Measurements from ENCODE around the gene MRO. TPM values are rescaled to one million over a fixed set of nuclear protein-coding genes. Genes with fewer than 3 reads are reported as not detected.

The MRO gene
- polyA plus RNA-seq, 2 of the 4 experiments (the other 2 are of a cell fraction), result 0.31 to 0.39 TPM

GRCh38 chr18:50849419-50849821 lies 29.6 kb upstream of the MRO start:
- Histone ChIP-seq H3K4me2 (no peak overlapping the region), H3K4me3 (no peak overlapping the region), H3K27ac (peak overlapping the region in 1 of 2 experiments; percentile 54; a peak in 4 of 6 replicates), H3K9me3 (no peaks in the 10 kb centered on the region), H3K4me1 (peaks cover 41% of the 10 kb centered on the region)
- ChIA-PET CTCF (no interaction called here), POLR2A (no interaction called here)
- no peak for FAIRE-seq
- no peak for DNase-seq (ENCODE audit: low read depth in 1 of 2, low spot score in 1 of 2)
- no peak for ATAC-seq
- WGBS (ENCODE audit: missing lambda C conversion rate), result 80% methylated on average over 3 of the region's 3 CpGs
- TF ChIP-seq CBX2 (IDR thresholded peaks at IDR 0.05; ENCODE audit: borderline replicate concordance, low read depth) (no peak), CHD4 (IDR thresholded peaks at IDR 0.05; ENCODE audit: borderline replicate concordance) (no peak), ZFP36 (IDR thresholded peaks at IDR 0.05; ENCODE audit: borderline replicate concordance, partially characterized antibody) (peak; percentile 69), HOXA7 (CRISPR knock-in tag; IDR thresholded peaks at IDR 0.05) (no peak), TFCP2L1 (CRISPR knock-in tag; IDR thresholded peaks at IDR 0.05) (no peak), FOXS1 (CRISPR knock-in tag; IDR thresholded peaks at IDR 0.05) (no peak)

DNA sequence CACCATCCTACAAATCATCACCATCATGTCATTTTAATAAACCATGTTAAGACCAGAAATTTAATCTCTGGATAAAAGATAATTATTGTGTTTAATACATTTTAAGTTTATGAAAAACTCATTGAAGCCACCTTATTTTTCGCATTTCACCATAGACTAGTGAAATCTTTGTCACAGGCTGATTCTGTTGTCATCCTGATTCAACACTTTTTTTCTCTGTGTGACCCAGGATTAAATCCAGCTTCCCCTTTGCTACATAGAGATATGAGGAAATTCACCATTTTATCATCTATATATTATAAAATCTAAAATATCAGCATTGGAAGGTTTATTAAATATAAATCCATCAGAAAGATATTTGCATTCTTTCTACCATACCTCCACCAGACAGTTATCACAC lies 29.2 kb upstream of the MRO start:
- no peak overlapping the region for H3K4me3 ChIP-seq
- TF ChIP-seq ZSCAN20 (CRISPR knock-in tag; IDR thresholded peaks at IDR 0.05), result no peak
- no peak for TF ChIP-seq MAX (IDR thresholded peaks at IDR 0.05)
- TF ChIP-seq, protein P1, sequence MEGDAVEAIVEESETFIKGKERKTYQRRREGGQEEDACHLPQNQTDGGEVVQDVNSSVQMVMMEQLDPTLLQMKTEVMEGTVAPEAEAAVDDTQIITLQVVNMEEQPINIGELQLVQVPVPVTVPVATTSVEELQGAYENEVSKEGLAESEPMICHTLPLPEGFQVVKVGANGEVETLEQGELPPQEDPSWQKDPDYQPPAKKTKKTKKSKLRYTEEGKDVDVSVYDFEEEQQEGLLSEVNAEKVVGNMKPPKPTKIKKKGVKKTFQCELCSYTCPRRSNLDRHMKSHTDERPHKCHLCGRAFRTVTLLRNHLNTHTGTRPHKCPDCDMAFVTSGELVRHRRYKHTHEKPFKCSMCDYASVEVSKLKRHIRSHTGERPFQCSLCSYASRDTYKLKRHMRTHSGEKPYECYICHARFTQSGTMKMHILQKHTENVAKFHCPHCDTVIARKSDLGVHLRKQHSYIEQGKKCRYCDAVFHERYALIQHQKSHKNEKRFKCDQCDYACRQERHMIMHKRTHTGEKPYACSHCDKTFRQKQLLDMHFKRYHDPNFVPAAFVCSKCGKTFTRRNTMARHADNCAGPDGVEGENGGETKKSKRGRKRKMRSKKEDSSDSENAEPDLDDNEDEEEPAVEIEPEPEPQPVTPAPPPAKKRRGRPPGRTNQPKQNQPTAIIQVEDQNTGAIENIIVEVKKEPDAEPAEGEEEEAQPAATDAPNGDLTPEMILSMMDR (IDR thresholded peaks at IDR 0.05), result no peak
- no peak for TF ChIP-seq FOSL2 (IDR thresholded peaks at IDR 0.05)
- no peak for TF ChIP-seq FOSL2 (CRISPR knock-in tag; IDR thresholded peaks at IDR 0.05)
- no peak for TF ChIP-seq HOXA7 (CRISPR knock-in tag; IDR thresholded peaks at IDR 0.05)
- no peak overlapping the region for H3K4me2 ChIP-seq
- H3K9me3 ChIP-seq, result no peaks in the 10 kb centered on the region
- ChIA-PET POLR2A (no interaction called here), CTCF (no interaction called here)
- 88% methylated on average over 1 of the region's 1 CpG for WGBS (ENCODE audit: missing lambda C conversion rate)
- DNase-seq (ENCODE audit: low read depth in 1 of 2, low spot score in 1 of 2) (no peak), ATAC-seq (no peak), FAIRE-seq (no peak)
- peak overlapping the region in 1 of 2 experiments; percentile 55; a peak in 4 of 6 replicates for H3K27ac ChIP-seq
- peaks cover 40% of the 10 kb centered on the region for H3K4me1 ChIP-seq

DNA sequence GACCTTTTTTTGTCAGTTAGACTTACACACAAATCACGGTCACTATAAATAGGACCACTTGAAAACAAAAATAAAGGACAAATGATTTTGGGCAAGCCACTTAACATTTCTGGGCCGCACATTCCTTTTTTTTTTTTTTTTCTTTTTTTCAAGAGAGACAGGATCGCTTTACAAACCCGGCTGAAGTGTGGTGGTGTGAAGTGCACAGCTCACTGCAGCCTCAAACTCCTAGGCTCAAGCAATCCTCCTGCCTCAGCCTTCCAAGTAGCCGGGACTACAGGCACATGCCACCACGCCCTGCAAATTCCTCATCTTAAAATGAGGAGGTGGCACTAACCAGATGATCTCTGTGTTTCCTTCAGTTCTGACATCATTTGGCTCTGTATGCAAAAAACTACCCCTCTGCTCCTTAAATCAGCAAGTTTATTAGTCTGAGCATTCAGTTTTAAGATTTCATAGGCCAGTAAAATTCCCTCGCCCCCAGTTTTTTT lies 28.3 kb upstream of the MRO start:
- H3K4me2 ChIP-seq, result no peak overlapping the region
- CTCF ChIA-PET, result interaction anchor here (1.1 kb wide), 1 partner anchor 10 kb away, joined by 6 read pairs; no protein-coding TSS in a partner anchor
- H3K27ac ChIP-seq, result peak overlapping the region in 1 of 2 experiments; percentile 55; a peak in 1 of 6 replicates
- H3K4me1 ChIP-seq, result peaks cover 32% of the 10 kb centered on the region
- FAIRE-seq (no peak), ATAC-seq (peak in 1 of 2 experiments; percentile 47; a peak in 2 of 6 replicates), DNase-seq (ENCODE audit: low read depth in 1 of 2, low spot score in 1 of 2) (peak in 1 of 2 experiments; percentile 18)
- WGBS (ENCODE audit: missing lambda C conversion rate), result 73% methylated on average over 7 of the region's 7 CpGs
- no peaks in the 10 kb centered on the region for H3K9me3 ChIP-seq
- POLR2A ChIA-PET, result interaction anchor here (1.6 to 1.7 kb wide), 2 partner anchors 31 to 182 kb away, joined by 4 to 14 read pairs; partner anchors contain the start of genes ME2 and SMAD4
- TF ChIP-seq MAZ (IDR thresholded peaks at IDR 0.05; ENCODE audit: borderline replicate concordance, low read depth, low read length) (no peak), POLR2AphosphoS2 (conservative IDR thresholded peaks at IDR 0.05; ENCODE audit: low read length) (no peak), FOXS1 (CRISPR knock-in tag; IDR thresholded peaks at IDR 0.05) (no peak), E2F6 (IDR thresholded peaks at IDR 0.05; ENCODE audit: borderline replicate concordance, low read depth) (no peak), HOXB5 (CRISPR knock-in tag; IDR thresholded peaks at IDR 0.05) (no peak), ZSCAN20 (CRISPR knock-in tag; IDR thresholded peaks at IDR 0.05) (no peak), CBX8 (IDR thresholded peaks at IDR 0.05) (no peak), EHF (CRISPR knock-in tag; IDR thresholded peaks at IDR 0.05) (no peak), PHF8 (IDR thresholded peaks at IDR 0.05; ENCODE audit: borderline replicate concordance, low read depth) (no peak), RFX5 (IDR thresholded peaks at IDR 0.05) (no peak), ESRRA (IDR thresholded peaks at IDR 0.05; ENCODE audit: borderline replicate concordance, low read length) (no peak), FOSB (CRISPR knock-in tag; IDR thresholded peaks at IDR 0.05) (no peak), TFCP2L1 (CRISPR knock-in tag; IDR thresholded peaks at IDR 0.05) (no peak), ZNF302 (CRISPR knock-in tag; IDR thresholded peaks at IDR 0.05) (no peak), EP300 (IDR thresholded peaks at IDR 0.05) (no peak), JUNB (IDR thresholded peaks at IDR 0.05) (no peak), BCL3 (IDR thresholded peaks at IDR 0.05) (no peak), HES2 (IDR thresholded peaks at IDR 0.05) (no peak)
- no peak overlapping the region for H3K4me3 ChIP-seq

All from A549 (cell line).